Neutrophil (primary cell): ENCODE results near the gene LGR5.

Experiments
- H3K27ac ChIP-seq: fragments of 200-600 bp; sonication (generic); 2 replicates; pipeline ENCODE4 v1.5.1; 2016; ENCODE audit warnings: mild to moderate bottlenecking, moderate library complexity
- H3K27me3 ChIP-seq: fragments of 200-600 bp; sonication (generic); 2 replicates; pipeline ENCODE4 v1.6.0; 2016; ENCODE audit warnings: mild to moderate bottlenecking
- H3K36me3 ChIP-seq: fragments of 200-600 bp; sonication (generic); 2 replicates; pipeline ENCODE4 v1.5.1; 2017
- H3K4me1 ChIP-seq, 2 experiments: fragments of 200-600 bp in 1 of 2; sonication (generic) in 1 of 2; 1 replicate in 1 of 2; 2 replicates in 1 of 2; pipeline versions ENCODE4 v1.5.1 to v1.6.1; 2013 to 2016; ENCODE audit warnings: low read depth in 1 of 2, low read length in 1 of 2, mild to moderate bottlenecking in 1 of 2, moderate library complexity in 1 of 2; ENCODE audit not compliant: control insufficient read depth in 1 of 2, insufficient read depth in 1 of 2
- H3K4me3 ChIP-seq, 2 experiments: fragments of 200-600 bp in 1 of 2; sonication (generic) in 1 of 2; 1 replicate in 1 of 2; 2 replicates in 1 of 2; pipeline ENCODE4 v1.5.1; 2013 to 2016; ENCODE audit warnings: low read depth in 1 of 2, low read length in 1 of 2, mild to moderate bottlenecking in 1 of 2, moderate library complexity in 1 of 2
- H3K9me3 ChIP-seq: fragments of 200-600 bp; sonication (generic); 2 replicates; pipeline ENCODE4 v1.5.1; 2016
- CTCF ChIP-seq: fragments of 200-600 bp; sonication (generic); IDR thresholded peaks from 2 replicates; pipeline ENCODE4 v1.5.1; 2016; ENCODE audit warnings: antibody characterized with exemption

Gene LGR5

GRCh38 chr12:71430756-71431155 is 8.8 kb upstream of the LGR5 start:
- no peak for TF ChIP-seq CTCF
- Histone ChIP-seq H3K9me3 (no peaks in the 10 kb centered on the region), H3K36me3 (no peaks in the 10 kb centered on the region), H3K4me3 (no peak overlapping the region), H3K27me3 (no peaks in the 10 kb centered on the region), H3K4me1 (no peaks in the 10 kb centered on the region), H3K27ac (no peak overlapping the region)

GRCh38 chr12:71431991-71432390 is 7.6 kb upstream of the LGR5 start:
- Histone ChIP-seq H3K27me3 (peaks cover 2% of the 10 kb centered on the region), H3K9me3 (no peaks in the 10 kb centered on the region), H3K4me3 (no peak overlapping the region), H3K36me3 (no peaks in the 10 kb centered on the region), H3K27ac (no peak overlapping the region), H3K4me1 (no peaks in the 10 kb centered on the region)
- TF ChIP-seq CTCF, result no peak

- peaks cover 3% of the 10 kb centered on the region for H3K9me3 ChIP-seq
- H3K27me3 ChIP-seq, result peaks cover 11% of the 10 kb centered on the region
- no peaks in the 10 kb centered on the region for H3K4me1 ChIP-seq
- H3K27ac ChIP-seq, result no peak overlapping the region
- H3K36me3 ChIP-seq, result no peaks in the 10 kb centered on the region
- TF ChIP-seq CTCF, result no peak
- no peak overlapping the region for H3K4me3 ChIP-seq
These were observed 6.7 kb upstream of the LGR5 start for GRCh38 chr12:71432936-71433335.

GRCh38 chr12:71436696-71437095 is 2.9 kb upstream of the LGR5 start:
- Histone ChIP-seq H3K4me1 (peaks cover 3 to 7% of the 10 kb centered on the region in 2 experiments), H3K4me3 (no peak overlapping the region), H3K36me3 (no peaks in the 10 kb centered on the region), H3K27me3 (peaks cover 48% of the 10 kb centered on the region), H3K27ac (no peak overlapping the region), H3K9me3 (peaks cover 3% of the 10 kb centered on the region)
- no peak for TF ChIP-seq CTCF

GRCh38 chr12:71438670-71439361 is 782 bp upstream of the LGR5 start:
- TF ChIP-seq CTCF, result no peak
- Histone ChIP-seq H3K4me3 (no peak overlapping the region), H3K36me3 (no peaks in the 10 kb centered on the region), H3K9me3 (peaks cover 3% of the 10 kb centered on the region), H3K27ac (no peak overlapping the region), H3K27me3 (peaks cover 68% of the 10 kb centered on the region), H3K4me1 (peaks cover 3 to 7% of the 10 kb centered on the region in 2 experiments)

GRCh38 chr12:71439362-71439612 is 311 bp upstream of the LGR5 start:
- no peaks in the 10 kb centered on the region for H3K36me3 ChIP-seq
- H3K4me3 ChIP-seq, result no peak overlapping the region
- peaks cover 3% of the 10 kb centered on the region for H3K9me3 ChIP-seq
- no peak for TF ChIP-seq CTCF
- H3K27me3 ChIP-seq, result peaks cover 72% of the 10 kb centered on the region
- H3K4me1 ChIP-seq, result peaks cover 3 to 7% of the 10 kb centered on the region in 2 experiments
- no peak overlapping the region for H3K27ac ChIP-seq
